Vagina (tissue), 2 donors: ENCODE results near the gene IFNA2.

Experiments
- CTCF ChIP-seq, 3 experiments: fragments of 450-650 bp in 2 of 3; fragments of 200-600 bp in 1 of 3; sonication (generic) in 1 of 3; IDR thresholded peaks; one replicate each; pipeline ENCODE4 v1.5.1; 2017 to 2019; ENCODE audit warnings: antibody characterized with exemption in 3 of 3, mild to moderate bottlenecking in 2 of 3, moderate library complexity in 2 of 3
- POLR2A ChIP-seq, 2 donors: fragments of 450-650 bp; IDR thresholded peaks; one replicate each; pipeline ENCODE4 v1.6.1; 2017; ENCODE audit warnings: antibody characterized with exemption in 2 of 2, mild to moderate bottlenecking in 2 of 2, moderate library complexity in 2 of 2

GRCh38 chr9:21429191-21429590 is 44.0 kb upstream of the IFNA2 start:
- TF ChIP-seq CTCF (IDR thresholded peaks at IDR 0.05) = no peak
- TF ChIP-seq POLR2A (IDR thresholded peaks at IDR 0.05) = no peak
